ENCODE results near the gene TMEM26.

GRCh38 chr10:61465171-61465496 lies 12.0 kb upstream of the TMEM26 start:
- TF ChIP-seq CTCF (IDR thresholded peaks at IDR 0.05) = no peak
- TF ChIP-seq POLR2A (IDR thresholded peaks at IDR 0.05) = no peak

All from heart left ventricle (tissue), 13 donors.